ENCODE measurements around the gene BAK1.

GRCh38 chr6:33616113-33616512 is 36.0 kb upstream of the BAK1 start:
- TF ChIP-seq CTCF (IDR thresholded peaks at IDR 0.05): no peak
- no peak for TF ChIP-seq POLR2A (IDR thresholded peaks at IDR 0.05)

Measured in suprapubic skin (tissue), 3 donors.